GM12874 (cell line): Measurements from ENCODE around the gene ITPKB.

Experiments
- TF ChIP-seq, protein P1 (sequence below): IDR thresholded peaks from 2 replicates; pipeline ENCODE4 v1.5.1; 2011; ENCODE audit warnings: low read depth, mild to moderate bottlenecking, control low read depth, low read length, moderate library complexity; ENCODE audit not compliant: insufficient read depth

Gene ITPKB

DNA sequence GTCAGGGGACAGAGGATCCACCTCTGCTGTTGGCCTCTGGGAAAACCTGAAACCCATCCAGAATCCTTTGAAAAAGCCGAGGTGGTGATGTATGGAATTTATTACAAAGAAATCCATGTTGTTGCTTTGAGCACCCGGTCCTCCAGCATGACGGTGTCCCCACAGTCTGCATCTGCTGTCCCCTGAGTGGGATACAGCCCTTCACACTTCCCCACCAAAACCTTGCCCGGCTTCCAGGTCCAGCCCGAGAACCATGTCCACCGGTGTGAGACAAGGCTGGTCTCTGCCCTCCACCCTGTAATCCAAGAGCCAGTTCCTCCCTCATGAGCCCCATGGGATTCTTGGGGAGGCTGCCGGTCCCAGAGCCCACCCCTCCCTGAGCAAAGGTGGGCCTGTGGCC is 120.1 kb downstream of the ITPKB start:
- TF ChIP-seq, protein P1, sequence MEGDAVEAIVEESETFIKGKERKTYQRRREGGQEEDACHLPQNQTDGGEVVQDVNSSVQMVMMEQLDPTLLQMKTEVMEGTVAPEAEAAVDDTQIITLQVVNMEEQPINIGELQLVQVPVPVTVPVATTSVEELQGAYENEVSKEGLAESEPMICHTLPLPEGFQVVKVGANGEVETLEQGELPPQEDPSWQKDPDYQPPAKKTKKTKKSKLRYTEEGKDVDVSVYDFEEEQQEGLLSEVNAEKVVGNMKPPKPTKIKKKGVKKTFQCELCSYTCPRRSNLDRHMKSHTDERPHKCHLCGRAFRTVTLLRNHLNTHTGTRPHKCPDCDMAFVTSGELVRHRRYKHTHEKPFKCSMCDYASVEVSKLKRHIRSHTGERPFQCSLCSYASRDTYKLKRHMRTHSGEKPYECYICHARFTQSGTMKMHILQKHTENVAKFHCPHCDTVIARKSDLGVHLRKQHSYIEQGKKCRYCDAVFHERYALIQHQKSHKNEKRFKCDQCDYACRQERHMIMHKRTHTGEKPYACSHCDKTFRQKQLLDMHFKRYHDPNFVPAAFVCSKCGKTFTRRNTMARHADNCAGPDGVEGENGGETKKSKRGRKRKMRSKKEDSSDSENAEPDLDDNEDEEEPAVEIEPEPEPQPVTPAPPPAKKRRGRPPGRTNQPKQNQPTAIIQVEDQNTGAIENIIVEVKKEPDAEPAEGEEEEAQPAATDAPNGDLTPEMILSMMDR, result no peak

GRCh38 chr1:226618380-226618779 is 120.7 kb downstream of the ITPKB start:
- TF ChIP-seq, protein P1, result no peak

DNA sequence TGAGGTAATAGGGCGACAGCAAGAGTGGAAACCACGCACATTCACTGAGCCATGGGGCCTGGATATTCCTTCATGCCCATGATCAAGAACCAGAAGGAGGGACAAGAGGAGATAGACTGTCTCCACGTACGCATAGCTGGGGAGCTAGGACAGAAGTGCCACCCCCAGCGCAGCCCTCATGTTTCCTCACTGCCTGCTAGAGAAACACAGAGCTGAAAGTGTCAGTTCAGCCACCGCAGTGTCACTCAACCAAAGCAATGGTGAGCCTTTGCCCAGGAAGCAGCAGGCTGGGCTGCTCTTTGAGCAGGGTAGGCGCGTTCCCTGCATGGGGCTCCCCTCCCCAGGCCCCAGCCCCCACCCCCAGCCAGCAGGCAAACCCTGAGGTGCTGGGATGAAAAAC is 122.0 kb downstream of the ITPKB start:
- TF ChIP-seq, protein P1, result no peak

- TF ChIP-seq, protein P1, result no peak
Measured at GRCh38 chr1:226616636-226617035, 122.4 kb downstream of the ITPKB start.

- TF ChIP-seq, protein P1, result no peak
Measured at GRCh38 chr1:226615876-226616275, 123.2 kb downstream of the ITPKB start.

GRCh38 chr1:226611301-226611700 is 127.8 kb downstream of the ITPKB start:
- TF ChIP-seq, protein P1, result no peak

DNA sequence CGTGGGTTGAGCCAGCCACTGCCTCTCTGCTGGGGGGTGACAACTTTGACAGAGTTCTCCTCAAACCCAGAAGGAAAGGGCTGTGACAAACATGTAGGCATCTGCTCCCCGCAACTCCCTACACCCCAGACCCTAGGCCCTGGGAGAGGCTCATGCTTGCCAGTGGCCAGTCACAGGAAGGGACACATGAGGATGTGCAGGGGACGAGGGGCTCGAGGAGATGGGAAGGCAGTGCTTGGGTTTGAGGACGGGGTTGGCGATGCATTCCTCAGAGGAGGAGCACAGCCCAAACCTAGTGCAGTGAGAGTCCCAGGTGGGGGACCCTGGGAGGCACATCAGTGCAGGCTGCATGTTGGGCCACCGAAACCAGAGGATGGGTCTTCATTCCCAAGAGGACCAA is 128.4 kb downstream of the ITPKB start:
- TF ChIP-seq, protein P1, result no peak
